ENCODE data around the gene RGS6.

DNA sequence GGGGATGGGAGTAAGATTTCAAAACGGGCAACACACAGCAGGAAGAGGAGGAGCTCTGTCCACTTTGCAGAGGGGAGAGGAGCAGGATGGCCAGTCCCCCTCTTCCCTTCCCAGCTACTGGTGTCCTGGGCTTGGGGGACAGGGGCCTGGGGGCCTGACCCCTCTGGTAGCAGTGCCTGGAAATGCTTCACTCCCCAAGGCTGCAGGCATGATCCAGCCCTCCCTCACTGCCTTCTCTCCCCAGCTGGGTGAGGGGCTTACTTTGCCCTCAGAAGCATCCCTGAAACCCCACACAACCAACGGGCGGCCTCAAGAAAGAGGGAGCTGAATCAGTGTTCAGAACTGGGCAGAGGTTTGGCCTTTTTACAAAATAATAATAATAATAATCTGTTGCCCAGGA lies 682.1 kb downstream of the RGS6 start:
- no peak for TF ChIP-seq CEBPB (IDR thresholded peaks at IDR 0.05; ENCODE audit: low read depth, low read length)
- TF ChIP-seq, protein P1, sequence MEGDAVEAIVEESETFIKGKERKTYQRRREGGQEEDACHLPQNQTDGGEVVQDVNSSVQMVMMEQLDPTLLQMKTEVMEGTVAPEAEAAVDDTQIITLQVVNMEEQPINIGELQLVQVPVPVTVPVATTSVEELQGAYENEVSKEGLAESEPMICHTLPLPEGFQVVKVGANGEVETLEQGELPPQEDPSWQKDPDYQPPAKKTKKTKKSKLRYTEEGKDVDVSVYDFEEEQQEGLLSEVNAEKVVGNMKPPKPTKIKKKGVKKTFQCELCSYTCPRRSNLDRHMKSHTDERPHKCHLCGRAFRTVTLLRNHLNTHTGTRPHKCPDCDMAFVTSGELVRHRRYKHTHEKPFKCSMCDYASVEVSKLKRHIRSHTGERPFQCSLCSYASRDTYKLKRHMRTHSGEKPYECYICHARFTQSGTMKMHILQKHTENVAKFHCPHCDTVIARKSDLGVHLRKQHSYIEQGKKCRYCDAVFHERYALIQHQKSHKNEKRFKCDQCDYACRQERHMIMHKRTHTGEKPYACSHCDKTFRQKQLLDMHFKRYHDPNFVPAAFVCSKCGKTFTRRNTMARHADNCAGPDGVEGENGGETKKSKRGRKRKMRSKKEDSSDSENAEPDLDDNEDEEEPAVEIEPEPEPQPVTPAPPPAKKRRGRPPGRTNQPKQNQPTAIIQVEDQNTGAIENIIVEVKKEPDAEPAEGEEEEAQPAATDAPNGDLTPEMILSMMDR (conservative IDR thresholded peaks at IDR 0.05; ENCODE audit: low read depth, low read length): no peak
- no peak for TF ChIP-seq SMC3 (IDR thresholded peaks at IDR 0.05; ENCODE audit: low read depth, low read length)
